HG02798 (cell line): ENCODE data around the gene CACNA2D3.

Experiments used
- ATAC-seq: cut with Tn5 transposase; IDR thresholded peaks from one replicate; pipeline ENCODE4 v1.9.1; 2021; ENCODE audit warnings: mild to moderate bottlenecking; ENCODE audit not compliant: unreplicated experiment, poor library complexity

Gene CACNA2D3

GRCh38 chr3:54915181-54915580 is 792.8 kb downstream of the CACNA2D3 start:
- no peak for ATAC-seq

- ATAC-seq, result no peak
These were observed 793.6 kb downstream of the CACNA2D3 start for GRCh38 chr3:54915976-54916375.

GRCh38 chr3:54916732-54917131 is 794.4 kb downstream of the CACNA2D3 start:
- ATAC-seq, result no peak

GRCh38 chr3:54917174-54917573 is 794.8 kb downstream of the CACNA2D3 start:
- ATAC-seq, result no peak

- no peak for ATAC-seq
These were observed 795.5 kb downstream of the CACNA2D3 start for GRCh38 chr3:54917862-54918261.

- ATAC-seq, result no peak
These were observed 796.2 kb downstream of the CACNA2D3 start for GRCh38 chr3:54918516-54918915.

GRCh38 chr3:54928046-54928770 is 805.9 kb downstream of the CACNA2D3 start, which contains the start of gene LRTM1:
TSS of gene LRTM1 (minus strand) at chr3:54928059. CDS start at chr3:54927911, 148 bp downstream.
- ATAC-seq, result no peak

GRCh38 chr3:54931182-54931581 is 808.8 kb downstream of the CACNA2D3 start:
- ATAC-seq, result no peak

- no peak for ATAC-seq
These were observed 810.3 kb downstream of the CACNA2D3 start for GRCh38 chr3:54932606-54933005.

GRCh38 chr3:54935869-54936268 is 813.5 kb downstream of the CACNA2D3 start:
- no peak for ATAC-seq

GRCh38 chr3:54936561-54936960 is 814.2 kb downstream of the CACNA2D3 start:
- no peak for ATAC-seq

GRCh38 chr3:54939557-54940300 is 817.4 kb downstream of the CACNA2D3 start:
- ATAC-seq, result no peak

GRCh38 chr3:54940971-54941370 is 818.6 kb downstream of the CACNA2D3 start:
- ATAC-seq, result no peak

GRCh38 chr3:54941690-54942362 is 819.5 kb downstream of the CACNA2D3 start:
- ATAC-seq, result no peak

- ATAC-seq, result no peak
These were observed 827.2 kb downstream of the CACNA2D3 start for GRCh38 chr3:54949491-54950044.

GRCh38 chr3:54950391-54951003 is 828.1 kb downstream of the CACNA2D3 start:
- ATAC-seq, result no peak

GRCh38 chr3:54951405-54951804 is 829.1 kb downstream of the CACNA2D3 start:
- ATAC-seq, result no peak

GRCh38 chr3:54954022-54954421 is 831.7 kb downstream of the CACNA2D3 start:
- no peak for ATAC-seq

- ATAC-seq, result no peak
These were observed 832.2 kb downstream of the CACNA2D3 start for GRCh38 chr3:54954521-54954920.

GRCh38 chr3:54955496-54955895 is 833.1 kb downstream of the CACNA2D3 start:
- ATAC-seq, result no peak
